Measurements from ENCODE around the gene DDX39A.
"Not testable (repeated sequence)": the region's sequence is repeated elsewhere in the genome, so short reads cannot be mapped to it uniquely, and the experiment has no call there.

DDX39A gene

DNA sequence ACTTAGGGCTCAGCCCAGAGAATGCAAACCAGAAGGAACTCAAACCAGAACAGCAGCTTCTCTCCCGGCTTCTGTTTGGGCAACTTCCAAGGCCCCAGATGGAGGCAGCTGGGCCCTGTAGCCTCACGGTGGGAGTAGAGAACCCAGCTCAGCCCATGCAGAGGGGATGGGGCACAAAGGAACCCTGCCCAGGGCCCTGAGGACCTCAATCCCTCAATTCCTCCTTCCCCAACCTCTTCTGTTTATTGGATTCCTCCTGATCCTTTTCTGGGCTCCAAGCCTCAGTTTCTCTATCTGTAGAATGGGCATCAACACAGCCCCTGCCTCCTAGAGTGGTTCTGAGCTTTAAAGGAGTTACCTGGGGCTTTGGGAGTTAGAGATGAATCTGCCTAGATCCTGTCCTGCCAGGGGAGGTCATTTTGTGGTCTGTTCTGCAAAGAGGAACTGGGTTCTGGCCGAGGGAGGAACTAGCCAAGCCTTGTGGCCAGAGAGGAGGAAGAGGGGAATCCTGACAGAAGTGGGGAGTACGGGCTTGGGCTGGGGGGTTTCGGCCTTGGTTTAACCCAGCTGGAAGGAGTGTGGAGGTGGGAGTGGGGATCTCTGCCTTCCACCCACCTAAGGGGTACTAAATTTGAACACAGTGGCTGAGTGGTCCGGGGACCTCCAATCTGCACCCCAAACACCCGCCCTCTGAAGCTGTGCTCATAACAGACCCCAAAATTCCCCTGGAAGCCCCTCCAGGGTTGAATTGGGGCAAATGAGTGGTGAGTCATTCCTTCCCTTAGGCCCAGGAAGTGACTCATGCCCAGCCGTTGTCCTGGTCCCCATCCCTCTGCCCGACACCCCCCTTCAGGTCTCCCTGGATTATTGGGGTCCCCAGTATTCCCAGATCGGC, 35.2 kb downstream of the DDX39A start:
- DNase-seq: no peak

DNA sequence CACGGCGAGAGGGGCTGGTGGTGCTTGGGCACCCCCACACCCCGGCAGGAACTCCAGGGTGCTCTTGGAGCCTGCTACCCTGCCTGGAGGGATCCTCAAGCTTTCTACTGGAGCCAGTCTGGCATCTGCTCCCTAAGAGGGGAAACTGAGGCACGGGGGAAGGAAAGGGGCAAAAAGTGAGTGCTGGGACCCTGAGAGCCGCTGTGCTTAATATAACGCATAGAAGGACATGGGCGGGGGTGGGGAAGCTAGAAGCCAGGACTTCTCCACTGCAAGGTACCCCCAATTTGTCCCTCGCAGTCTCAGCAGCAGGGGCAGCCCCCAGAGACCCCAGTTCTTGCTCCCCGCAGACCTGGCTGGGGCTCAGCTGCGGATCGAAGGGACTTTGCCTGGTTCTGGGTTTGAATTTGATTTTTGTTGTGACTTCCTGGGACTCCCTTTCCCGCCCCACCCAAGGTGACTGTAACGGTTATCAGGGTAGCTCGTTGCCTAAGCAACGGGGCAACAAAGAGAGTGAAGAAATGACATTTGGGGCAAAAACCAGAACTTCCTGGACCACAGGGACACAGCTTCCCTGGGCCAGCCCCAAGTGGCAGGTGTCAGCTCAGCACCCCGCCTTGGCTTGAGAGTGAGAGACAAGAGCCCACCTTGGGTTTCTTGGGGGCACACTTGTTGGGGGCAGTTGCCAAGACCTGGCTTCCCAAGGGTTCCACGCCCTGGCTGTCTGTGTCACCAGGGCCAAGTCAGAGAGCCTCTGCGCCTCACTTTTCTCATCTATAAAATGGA, 37.3 kb downstream of the DDX39A start:
- no peak for DNase-seq

DNA sequence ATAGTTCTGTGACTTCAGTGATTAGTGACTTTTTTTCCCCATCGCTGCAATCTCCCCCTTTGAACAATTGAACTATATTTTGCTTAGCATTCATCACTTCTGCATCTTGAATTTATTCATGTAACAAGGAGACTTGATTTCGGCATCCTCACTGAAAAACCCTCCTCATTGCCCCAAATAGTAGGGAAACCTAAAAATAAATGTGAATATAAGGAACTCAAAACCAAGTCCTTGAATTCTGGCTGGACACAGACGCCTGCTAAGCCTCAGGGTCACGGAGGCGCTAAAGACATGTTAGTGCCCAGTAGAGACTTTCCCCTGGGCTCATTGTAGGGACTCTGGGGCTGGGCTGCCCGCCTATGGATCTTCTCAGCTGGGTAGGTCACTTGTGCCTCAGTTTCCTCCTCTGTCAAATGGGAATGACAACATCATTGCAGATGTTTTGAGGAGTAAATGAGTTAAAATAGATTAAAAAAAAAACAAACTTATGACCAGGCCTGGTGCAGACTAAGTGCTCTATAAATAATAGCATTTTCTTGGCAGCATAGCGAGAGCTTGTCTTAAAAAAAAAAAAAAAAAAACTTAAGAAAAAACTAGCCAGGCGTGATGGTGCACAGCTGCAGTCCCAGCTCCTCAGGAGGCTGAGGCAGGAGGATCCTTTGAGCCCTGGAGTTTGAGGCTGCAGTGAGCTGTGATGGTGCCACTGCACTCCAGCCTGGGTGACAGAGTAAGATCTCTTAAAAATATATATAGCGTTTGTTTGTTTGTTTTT, 39.7 kb downstream of the DDX39A start:
- DNase-seq: no peak

DNA sequence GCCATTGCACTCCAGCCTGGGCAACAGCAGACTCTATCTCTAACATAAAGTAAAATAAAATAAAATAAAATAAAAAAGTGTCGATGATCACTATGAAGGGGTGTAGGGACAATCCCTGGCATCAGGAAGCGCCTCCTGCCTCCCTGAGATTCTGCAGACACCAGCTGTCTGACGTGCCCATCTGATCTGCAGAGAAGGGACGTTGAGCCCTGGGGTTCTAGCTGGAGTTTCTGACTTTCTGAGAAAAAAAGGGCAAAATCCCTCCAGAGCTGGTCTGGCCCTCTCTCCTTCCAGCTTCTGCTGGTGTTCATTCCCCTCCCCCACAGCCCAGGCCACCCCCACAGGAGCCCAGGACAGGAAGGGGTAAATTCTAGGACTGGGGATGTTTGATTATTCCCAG, 40.3 kb downstream of the DDX39A start:
- no peak for DNase-seq

DNA sequence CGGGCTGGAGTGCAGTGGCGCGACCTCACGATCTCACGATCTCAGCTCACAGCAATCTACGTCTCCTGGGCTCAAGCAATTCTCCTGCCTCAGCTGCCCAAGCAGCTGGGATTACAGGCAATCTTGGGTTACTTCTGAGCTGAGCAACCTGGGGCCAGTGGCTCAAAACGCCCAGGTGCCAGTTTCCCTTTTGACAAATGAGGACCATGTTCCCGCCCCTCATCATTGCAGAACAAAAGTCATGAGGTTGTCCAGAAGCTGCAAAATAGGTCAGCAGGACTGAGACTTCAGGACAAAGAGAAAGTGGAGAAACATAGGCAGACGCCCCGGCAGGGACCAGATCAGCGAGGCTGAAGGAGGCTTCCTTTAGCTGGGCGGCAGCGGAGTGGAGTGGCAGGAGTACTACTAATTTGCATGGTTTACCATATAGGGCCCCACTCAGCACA, 41.2 kb downstream of the DDX39A start:
- DNase-seq: no peak

DNA sequence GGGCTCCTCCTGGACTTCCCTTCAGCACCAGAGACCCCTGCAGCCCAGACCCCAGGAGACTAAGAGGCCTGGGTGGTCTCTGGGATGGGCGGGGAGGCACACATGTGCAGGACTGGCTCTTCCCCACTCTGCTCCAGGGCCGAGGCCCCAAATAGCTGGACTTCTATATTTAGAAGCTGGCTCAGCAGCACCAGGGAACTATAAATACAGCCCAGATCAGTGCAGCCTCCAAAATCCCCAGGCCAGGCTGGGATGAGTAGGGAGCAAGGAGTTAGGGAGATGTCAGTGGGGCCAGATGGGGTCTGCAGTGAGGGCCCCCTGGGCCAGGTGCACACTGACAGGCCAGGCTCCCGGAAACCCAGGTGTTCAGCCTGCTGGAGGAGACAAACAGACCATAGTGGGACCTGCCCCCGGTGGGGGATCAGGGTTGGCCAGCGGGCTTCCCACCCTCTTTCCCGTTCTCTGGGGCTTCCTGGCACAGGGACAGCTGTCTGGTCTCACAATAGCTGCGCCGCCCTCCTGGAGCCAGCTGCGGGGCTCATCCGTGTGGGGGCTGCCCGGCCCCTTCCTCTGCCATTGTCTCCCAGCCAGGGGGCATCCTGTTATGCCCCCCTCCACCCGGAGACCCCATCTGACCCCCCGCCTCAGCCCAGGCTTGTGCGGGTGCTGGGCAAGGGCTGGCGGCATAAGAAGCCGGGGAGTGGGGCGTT, 43.4 kb downstream of the DDX39A start:
- DNase-seq: no peak

DNA sequence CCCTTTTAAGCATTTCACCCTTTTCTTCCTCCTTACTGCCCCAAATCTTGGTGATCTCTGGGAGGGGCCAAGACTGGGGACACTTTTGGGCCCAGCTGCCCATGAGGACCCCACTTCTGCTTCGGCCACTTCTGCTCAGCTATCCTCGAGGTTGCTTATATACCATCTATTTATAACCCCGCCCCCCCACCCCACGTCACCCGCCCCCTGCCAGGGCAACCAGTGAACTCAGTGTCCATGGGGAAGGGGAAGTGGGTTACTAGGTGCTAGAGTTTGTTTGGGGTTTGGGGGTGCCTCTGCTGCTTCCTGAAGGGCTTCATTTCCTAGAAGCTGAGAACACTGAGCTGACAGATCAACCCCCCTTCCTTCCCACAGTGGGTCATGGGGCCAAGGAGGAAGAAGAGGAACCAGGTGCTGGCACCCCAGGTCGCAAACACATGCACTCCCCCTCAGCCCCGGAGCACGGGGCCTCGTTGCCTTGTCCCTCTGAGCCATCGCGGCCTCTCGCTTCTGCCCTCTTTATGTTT, 44.0 kb downstream of the DDX39A start:
- DNase-seq: no peak

DNA sequence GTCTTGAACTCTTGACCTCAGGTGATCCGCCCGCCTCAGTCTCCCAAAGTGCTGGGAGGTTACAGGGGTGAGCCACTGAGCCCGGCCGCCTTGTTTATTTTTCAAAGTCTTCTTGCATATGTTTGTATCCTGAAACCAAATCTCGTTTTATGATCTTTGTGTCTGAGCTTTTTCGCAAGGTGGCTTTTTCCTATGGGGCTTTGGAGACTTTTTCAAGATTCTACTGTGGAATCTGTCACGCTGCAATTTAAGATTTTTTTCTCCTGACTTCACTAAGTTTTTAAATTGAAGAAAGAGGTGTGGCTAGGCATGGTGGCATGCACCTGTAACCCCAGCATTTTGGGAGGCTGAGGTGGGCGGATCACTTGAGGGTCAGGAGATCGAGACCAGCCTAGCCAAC, 44.8 kb downstream of the DDX39A start:
- not testable (repeated sequence) for DNase-seq

DNA sequence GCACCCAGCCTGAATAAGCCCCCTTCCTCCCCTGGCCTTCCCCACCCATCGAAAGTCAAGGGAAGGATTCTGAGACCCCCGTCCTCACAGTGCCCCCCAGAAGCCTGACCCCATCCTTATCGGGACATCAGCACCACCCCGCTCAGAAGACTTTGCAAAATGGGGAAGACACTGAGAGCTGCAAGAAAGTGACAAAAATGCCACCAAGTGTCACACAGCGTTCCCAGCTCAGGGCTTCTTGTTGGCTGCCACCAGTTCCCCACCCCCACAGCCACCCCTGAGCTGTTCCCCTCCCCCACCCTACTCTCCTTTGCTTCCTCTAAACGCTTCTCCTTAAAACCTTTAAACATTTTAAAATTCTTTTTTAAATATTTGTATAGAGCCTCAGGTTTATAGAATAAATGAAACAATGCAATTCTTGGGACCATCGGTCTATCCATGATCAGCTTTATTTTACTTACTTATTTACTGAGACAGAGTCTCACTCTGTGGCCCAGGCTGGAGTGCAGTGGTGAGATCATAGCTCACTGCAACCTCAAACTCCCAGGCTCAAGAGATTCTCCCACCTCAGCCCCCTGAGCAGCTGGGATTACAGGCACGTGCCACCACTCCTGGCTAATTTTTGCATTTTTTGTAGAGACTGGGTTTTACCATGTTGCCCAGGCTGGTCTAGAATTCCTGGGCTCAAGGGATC, 46.6 kb downstream of the DDX39A start:
- not testable (repeated sequence) for DNase-seq

DNA sequence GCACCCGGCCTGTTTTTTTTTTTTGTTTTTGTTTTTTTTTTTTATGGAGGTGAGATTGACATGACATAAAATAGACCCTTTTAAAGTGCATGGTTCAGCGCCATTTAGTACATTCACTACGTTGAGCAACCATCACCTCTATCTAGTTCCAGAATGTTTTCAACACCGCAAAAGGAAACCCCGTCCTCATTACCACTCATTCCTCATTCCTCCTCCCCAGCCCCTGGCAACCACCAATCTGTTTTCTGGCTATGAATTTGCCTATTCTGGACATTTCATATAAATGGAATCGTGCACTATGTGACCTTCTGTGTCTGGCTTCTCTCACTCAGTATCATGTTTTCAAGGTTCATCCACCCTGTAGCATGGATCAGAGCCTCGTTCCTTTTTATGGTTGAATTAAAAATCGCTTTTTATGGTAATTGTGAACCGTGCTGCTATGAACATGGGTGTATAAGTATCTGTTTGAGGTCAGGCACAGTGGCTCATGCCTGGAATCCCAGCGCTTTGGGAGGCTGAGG, 47.8 kb downstream of the DDX39A start:
- no peak for DNase-seq

DNA sequence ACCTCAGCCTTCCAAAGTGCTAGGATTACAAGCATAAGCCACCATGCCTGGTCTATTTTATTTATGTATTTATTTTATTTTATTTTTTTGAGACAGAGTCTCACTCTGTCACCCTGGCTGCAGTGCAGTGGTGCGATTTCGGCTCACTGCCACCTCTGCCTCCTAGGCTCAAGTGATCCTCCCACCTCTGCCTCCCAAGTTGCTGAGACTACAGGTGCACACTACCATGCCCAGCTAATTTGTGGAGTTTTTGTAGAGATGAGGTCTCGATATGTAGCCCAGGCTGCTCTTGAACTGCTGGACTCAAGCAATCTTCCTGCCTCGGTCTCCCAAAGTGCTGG, 48.2 kb downstream of the DDX39A start:
- DNase-seq: no peak

DNA sequence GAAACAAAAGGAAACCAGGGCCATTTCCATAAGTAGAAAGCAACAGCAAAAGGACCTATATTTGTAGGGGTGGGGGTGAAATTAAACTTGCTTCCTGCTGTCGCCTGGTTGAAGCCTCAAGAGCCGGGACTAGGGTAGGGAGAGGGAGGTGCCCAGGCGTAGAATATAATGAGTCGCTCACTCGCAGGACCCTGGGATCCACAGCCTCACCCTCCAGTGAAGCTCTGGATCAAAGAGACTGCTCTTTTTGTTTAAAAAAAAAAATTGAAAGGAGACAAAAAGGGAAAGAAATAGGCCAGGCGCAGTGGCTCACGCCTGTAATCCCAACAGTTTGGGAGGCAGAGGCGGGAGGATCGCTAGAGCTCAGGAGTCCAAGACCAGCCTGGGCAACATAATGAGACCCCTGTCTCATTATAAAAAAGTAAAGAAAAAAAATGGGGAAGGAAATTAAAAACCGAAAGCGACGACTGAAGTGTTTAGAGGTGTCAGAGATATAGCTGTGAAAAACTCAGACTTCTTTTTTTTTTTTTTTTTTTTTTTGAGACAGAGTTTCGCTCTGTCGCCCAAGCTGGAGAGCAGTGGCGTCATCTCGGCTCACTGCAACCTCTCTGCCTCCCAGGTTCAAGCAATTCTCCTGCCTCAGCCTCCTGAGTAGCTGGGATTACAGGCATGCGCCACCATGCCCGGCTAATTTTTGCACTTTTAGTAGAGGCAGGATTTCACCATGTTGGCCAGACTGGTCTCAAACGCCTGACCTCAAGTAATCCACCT, 48.8 kb downstream of the DDX39A start:
- DNase-seq: no peak

DNA sequence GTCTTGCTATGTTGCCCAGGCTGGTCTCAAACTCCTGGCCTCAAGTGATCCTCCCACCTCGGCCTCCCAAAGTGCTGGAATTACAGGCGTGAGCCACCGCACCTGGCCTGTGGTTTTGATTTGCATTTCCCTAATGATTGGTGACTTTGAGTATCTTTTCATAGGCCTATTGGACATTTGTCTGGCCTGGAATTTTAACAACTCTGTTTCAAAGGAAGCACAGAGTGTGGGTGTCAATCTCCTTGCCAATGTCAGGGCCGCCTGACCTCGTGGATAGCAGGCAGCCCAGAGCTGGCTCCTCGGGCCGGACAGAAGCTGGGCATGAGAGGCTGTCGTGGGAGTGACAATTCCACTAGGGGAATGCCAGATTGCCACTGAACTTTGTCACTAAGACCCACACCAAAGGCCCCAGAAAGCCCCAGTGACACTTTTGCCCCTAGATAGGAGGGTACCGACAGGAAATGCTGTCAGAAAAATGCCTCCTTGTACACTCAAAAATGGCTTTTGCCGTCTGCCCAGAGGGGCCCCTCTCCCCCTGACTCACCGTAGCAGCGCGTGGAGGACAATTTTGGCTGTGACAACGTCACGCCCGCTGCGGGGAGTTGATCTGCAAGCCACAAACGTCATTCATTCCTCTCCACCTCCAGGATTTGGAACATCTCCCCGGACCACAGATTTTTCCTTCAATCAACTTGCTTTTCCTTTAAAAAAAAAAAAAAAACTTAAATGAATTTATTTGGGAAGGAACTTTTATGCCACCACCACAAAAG, 49.6 kb downstream of the DDX39A start:
- DNase-seq: no peak

DNA sequence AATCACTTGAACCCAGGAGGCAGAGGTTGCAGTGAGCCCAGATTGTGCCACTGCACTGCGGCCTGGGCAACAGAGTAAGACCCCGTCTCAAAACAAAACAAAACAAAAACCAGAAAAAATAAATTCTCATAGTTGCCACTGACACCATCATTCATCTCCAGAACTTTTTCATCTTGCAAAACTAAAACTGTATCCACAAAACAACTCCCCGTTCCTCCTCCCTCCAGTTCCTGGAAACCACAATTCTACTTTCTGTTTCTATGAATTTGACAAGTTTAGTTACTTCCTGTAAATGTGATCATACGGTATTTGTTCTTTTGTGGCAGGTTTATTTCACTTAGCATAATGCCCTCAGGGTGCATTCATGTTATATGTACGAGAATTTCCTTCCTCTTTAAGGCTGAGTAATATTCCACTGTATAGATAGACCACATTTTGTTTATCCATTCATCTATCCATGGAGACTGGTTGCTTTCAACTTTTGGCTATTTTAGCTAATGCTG, 51.1 kb downstream of the DDX39A start:
- no peak for DNase-seq

DNA sequence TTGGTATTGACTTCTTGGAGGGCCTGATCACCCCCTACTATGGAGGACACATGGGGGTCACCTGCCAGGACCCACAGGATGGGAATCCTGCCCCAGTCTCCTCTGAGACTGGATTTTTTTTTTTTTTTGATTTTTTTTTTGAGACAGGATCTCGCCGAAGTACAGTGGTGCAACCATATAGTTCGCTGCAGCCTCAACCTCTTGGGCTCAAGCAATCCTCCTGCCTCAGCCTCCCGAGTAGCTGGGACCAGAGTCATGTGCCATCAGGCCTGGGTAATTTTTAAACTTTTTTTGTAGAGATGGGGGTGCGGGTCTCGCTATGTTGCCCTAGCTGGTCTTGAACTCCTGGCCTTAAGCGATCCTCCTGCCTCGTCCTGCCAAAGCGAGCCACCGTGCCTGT, 52.1 kb downstream of the DDX39A start:
- DNase-seq: no peak

DNA sequence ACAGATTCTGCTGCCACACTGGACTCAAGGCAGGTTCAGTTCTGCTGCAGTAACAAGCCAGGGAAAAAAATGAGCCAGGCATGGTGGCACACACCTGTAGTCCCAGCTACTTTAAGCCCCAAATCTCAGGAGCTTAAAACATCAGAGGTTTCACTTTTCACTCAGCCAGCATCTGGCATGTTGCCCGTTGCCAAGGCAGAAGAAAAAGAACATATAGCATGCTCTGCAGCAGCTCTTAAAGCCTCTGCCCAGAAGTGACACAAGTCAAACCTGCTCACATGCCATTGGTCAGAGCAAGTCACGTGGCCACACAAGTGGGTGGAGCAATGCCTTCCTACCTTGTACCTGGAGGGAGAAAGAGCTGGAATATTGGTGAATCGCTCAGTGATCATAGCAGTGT, 52.6 kb downstream of the DDX39A start:
- no peak for DNase-seq

DNA sequence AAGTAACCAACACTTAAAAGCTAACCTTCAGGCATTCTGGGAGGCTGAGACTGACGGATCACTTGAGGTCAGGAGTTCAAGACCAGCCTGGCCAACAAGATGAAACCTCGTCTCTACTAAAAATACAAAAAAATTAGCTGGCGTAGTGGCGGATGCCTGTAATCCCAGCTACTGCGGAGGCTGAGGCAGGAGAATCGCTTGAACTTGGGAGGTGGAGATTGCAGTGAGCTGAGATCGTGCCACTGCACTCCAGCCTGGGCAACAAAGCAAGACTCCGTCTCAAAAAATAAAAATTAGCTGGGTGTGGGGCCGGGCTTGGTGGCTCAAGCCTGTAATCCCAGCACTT, 55.1 kb downstream of the DDX39A start:
- not testable (repeated sequence) for DNase-seq

DNA sequence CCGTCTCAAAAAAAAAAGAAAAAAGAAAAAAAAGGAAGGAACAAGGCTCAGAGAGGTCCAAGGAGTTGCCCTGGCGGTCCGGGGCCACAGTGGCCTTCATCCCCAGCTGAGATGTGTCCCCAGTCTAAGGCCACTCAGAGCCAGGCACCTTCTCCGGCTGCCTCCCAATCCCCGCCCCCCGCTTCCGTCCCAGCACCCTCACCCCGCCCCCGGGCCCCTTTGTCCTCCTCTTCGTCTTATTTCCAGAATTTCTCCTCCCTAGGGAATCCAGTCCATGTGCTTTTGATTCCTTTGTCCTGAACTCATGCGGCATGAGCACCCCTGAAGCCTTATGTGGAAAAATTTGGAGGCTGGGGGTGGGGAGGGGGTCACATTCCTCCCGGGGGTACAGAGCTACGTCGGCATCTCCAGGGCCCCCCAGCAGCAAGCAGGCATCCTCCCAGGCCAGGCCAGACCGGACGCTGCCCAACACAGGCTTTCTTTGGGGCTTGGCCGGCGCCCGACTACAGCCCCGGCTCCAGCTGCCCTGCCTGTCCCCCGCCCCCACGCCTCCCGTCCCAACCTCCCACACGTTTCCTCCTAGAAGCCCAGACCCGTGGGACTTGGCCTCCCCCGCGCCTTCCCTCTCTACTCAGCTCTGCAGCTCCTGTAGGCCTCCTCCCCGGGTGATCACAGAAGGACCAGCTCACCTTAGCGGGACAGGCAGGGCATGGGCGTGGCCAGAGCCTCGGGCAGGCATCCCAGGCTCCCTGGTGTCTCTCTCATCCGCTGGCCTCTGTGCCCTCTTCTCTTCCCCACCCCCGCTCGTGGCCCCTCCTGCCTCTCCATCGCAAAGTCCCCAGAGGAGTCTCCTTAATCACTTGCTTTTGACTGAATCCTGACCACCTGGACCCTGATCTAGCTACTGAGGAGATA, 55.7 kb downstream of the DDX39A start:
- DNase-seq: no peak

DNA sequence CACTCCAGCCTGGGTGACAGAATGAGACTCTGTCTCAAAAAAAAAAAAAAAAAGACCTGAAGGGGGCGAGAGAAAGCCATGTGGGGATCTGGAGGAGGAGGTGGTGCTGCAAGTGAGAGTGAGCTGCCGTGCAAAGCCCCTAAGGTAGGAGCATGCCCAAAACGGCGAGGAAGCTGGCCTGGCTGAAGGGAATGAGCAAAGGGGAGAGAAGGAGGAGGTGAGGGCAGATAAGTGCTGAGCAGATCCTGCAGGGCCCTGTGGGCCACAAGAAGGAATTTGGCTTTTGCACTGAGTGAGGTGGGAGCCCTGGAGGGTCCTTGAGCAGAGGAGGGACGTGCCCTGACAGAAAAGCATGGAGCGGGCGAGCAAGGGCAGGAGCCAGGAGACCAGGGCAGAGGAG, 57.3 kb downstream of the DDX39A start:
- DNase-seq: no peak
